Liver (tissue), 9 donors: ENCODE measurements around the gene CYP11A1. TPM values are rescaled to one million over a fixed set of nuclear protein-coding genes. Genes with fewer than 3 reads are reported as not detected.

Source experiments
- DNase-seq: peaks from one replicate; pipeline ENCODE4 v3.0.0-alpha.2; 2017; ENCODE audit warnings: low spot score
- H3K27ac ChIP-seq, 2 donors: one replicate each; pipeline ENCODE4 v1.7.0; 2013; ENCODE audit warnings: inconsistent platforms in 2 of 2, low read length in 2 of 2, control low read depth in 1 of 2, low read depth in 1 of 2, mild to moderate bottlenecking in 1 of 2
- H3K27me3 ChIP-seq, 4 donors: one replicate each; pipeline versions ENCODE4 v1.6.1 to v1.7.0; 2013; ENCODE audit warnings: low read length in 3 of 4, inconsistent platforms in 1 of 4, mild to moderate bottlenecking in 1 of 4, moderate library complexity in 1 of 4; ENCODE audit not compliant: control insufficient read depth in 4 of 4, insufficient read depth in 4 of 4
- H3K36me3 ChIP-seq, 4 donors: one replicate each; pipeline versions ENCODE4 v1.6.1 to v1.7.0; 2013; ENCODE audit warnings: low read length in 3 of 4, mild to moderate bottlenecking in 3 of 4, low read depth in 1 of 4, moderate library complexity in 1 of 4; ENCODE audit not compliant: control insufficient read depth in 4 of 4, insufficient read depth in 3 of 4
- H3K4me1 ChIP-seq, 4 donors: one replicate each; pipeline versions ENCODE4 v1.6.1 to v1.7.0; 2013; ENCODE audit warnings: low read length in 3 of 4, mild to moderate bottlenecking in 3 of 4, moderate library complexity in 1 of 4; ENCODE audit not compliant: control insufficient read depth in 4 of 4, insufficient read depth in 4 of 4
- H3K4me3 ChIP-seq, 3 donors: one replicate each; pipeline versions ENCODE4 v1.6.1 to v1.7.0; 2013; ENCODE audit warnings: low read length in 3 of 3, control low read depth in 1 of 3, low read depth in 1 of 3, mild to moderate bottlenecking in 1 of 3
- H3K9ac ChIP-seq, 2 donors: one replicate each; pipeline ENCODE4 v1.7.0; 2013; ENCODE audit warnings: low read length in 2 of 2, mild to moderate bottlenecking in 2 of 2, moderate library complexity in 2 of 2, control low read depth in 1 of 2, low read depth in 1 of 2
- H3K9me3 ChIP-seq, 4 donors: one replicate each; pipeline versions ENCODE4 v1.6.1 to v1.7.0; 2013; ENCODE audit warnings: low read length in 3 of 4; ENCODE audit not compliant: control insufficient read depth in 4 of 4
- CTCF ChIP-seq: fragments of 150-350 bp; IDR thresholded peaks from 2 replicates; pipeline ENCODE4 v1.5.1; 2017; ENCODE audit warnings: improper control_type of control experiment, low read depth, low read length; ENCODE audit not compliant: missing input control
- EGR1 ChIP-seq, 2 donors: IDR thresholded peaks; 2 replicates each; pipeline ENCODE4 v1.6.1; 2016 to 2018; ENCODE audit warnings: antibody characterized with exemption in 2 of 2, low read depth in 2 of 2
- FOXA1 ChIP-seq: IDR thresholded peaks from 2 replicates; pipeline ENCODE4 v1.6.1; 2016; ENCODE audit warnings: antibody characterized with exemption
- GABPA ChIP-seq, 2 donors: IDR thresholded peaks in 1 of 2; conservative IDR thresholded peaks in 1 of 2; 2 replicates each; pipeline ENCODE4 v1.6.1; 2016; ENCODE audit warnings: antibody characterized with exemption in 2 of 2, mild to moderate bottlenecking in 1 of 2, moderate library complexity in 1 of 2
- HNF4A ChIP-seq, 2 donors: conservative IDR thresholded peaks; 2 replicates each; pipeline ENCODE4 v1.6.1; 2016; ENCODE audit warnings: antibody characterized with exemption in 2 of 2, mild to moderate bottlenecking in 2 of 2
- HNF4G ChIP-seq: IDR thresholded peaks from 2 replicates; pipeline ENCODE4 v1.6.1; 2016; ENCODE audit warnings: antibody characterized with exemption
- JUND ChIP-seq, 2 donors: IDR thresholded peaks; 2 replicates each; pipeline ENCODE4 v1.6.1; 2016; ENCODE audit warnings: antibody characterized with exemption in 2 of 2
- RAD21 ChIP-seq, 2 donors: IDR thresholded peaks; 2 replicates each; pipeline ENCODE4 v1.6.1; 2016; ENCODE audit warnings: antibody characterized with exemption in 2 of 2, mild to moderate bottlenecking in 2 of 2
- RXRA ChIP-seq, 2 donors: IDR thresholded peaks; 2 replicates each; pipeline ENCODE4 v1.6.1; 2017 to 2018; ENCODE audit warnings: antibody characterized with exemption in 2 of 2, mild to moderate bottlenecking in 1 of 2
- SP1 ChIP-seq: IDR thresholded peaks from 2 replicates; pipeline ENCODE4 v1.6.1; 2018; ENCODE audit warnings: antibody characterized with exemption, mild to moderate bottlenecking
- TAF1 ChIP-seq: conservative IDR thresholded peaks from 2 replicates; pipeline ENCODE4 v1.6.1; 2016; ENCODE audit warnings: antibody characterized with exemption, mild to moderate bottlenecking
- WGBS: extraction: QIAGEN DNeasy Blood & Tissue Kit; methylation state at CpG from one replicate; pipeline ENCODE4 v1.1.7; 2013; 5-methylcytosine and 5-hydroxymethylcytosine counted together
- polyA plus RNA-seq, 2 donors: library from polyadenylated mRNA; stranded (reverse) in 1 of 2; unstranded in 1 of 2; fragments of 200-250 nt in 1 of 2; fragments of >200 nt in 1 of 2; fragmentation: Nextera tagmentation in 1 of 2; extraction: Ambion mirVana in 1 of 2; gene quantifications; one replicate each; pipeline versions ENCODE4 v1.2.1 to v1.2.3, GENCODE V29; 2013 to 2015
- total RNA-seq, 2 donors: library from RNA; depleted of rRNA; stranded (reverse); fragments of >200 nt; gene quantifications; one replicate each; pipeline ENCODE4 v1.2.3, GENCODE V29; 2014
- TF ChIP-seq, protein P1 (sequence below): IDR thresholded peaks from 2 replicates; pipeline ENCODE4 v1.6.1; 2016; ENCODE audit warnings: antibody characterized with exemption
- TF ChIP-seq, protein P2 (sequence below): IDR thresholded peaks from 2 replicates; pipeline ENCODE4 v1.6.1; 2016; ENCODE audit warnings: antibody characterized with exemption
- donor health status: healthy.
- donor health status: healthy.
- donor health status: healthy.
- donor health status: healthy.
- donor health status: healthy.

The CYP11A1 gene
- total and polyA plus RNA-seq, 4 donors = 0.47 to 2.3 (median 1.9) TPM

DNA sequence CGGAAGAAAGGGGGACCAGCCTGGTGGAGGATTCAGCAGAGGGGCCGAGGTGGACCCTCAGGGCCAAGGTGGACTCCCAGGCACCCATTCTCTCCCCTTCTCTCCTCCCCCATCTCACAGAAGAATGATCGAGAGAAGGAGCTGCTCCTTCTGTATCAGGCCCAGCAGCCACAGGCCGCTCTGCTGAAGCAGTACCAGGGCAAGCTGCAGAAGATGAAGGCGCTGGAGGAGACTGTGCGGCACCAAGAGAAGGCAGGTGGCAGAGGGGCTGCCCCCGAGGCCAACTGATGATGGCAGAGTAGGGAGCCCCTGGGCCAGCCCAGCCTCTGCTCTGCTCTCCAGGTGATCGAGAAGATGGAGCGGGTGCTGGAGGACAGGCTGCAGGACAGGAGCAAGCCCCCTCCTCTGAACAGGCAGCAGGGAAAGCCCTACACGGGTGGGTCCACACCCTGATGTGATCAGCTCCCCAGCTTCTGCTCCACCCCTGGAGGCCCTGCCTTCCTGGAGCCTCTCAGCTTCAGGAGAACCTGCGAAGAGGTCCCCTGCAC is 36.5 kb downstream of the CYP11A1 start:
- H3K9me3 ChIP-seq = no peaks in the 10 kb centered on the region
- no peak overlapping the region for H3K9ac ChIP-seq
- H3K4me1 ChIP-seq = no peaks in the 10 kb centered on the region
- no peaks in the 10 kb centered on the region for H3K36me3 ChIP-seq
- no peaks in the 10 kb centered on the region for H3K27me3 ChIP-seq
- TF ChIP-seq JUND (IDR thresholded peaks at IDR 0.05) (no peak), HNF4G (no peak), CTCF (no peak), RXRA (IDR thresholded peaks at IDR 0.05) (no peak), GABPA (IDR thresholded peaks at IDR 0.05 in 1 of 2, conservative IDR thresholded peaks at IDR 0.05 in 1 of 2) (no peak), RAD21 (IDR thresholded peaks at IDR 0.05) (no peak), TAF1 (no peak), SP1 (no peak)
- TF ChIP-seq, protein P1, sequence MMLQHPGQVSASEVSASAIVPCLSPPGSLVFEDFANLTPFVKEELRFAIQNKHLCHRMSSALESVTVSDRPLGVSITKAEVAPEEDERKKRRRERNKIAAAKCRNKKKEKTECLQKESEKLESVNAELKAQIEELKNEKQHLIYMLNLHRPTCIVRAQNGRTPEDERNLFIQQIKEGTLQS = no peak
- TF ChIP-seq, protein P2, sequence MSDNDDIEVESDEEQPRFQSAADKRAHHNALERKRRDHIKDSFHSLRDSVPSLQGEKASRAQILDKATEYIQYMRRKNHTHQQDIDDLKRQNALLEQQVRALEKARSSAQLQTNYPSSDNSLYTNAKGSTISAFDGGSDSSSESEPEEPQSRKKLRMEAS = no peak
- WGBS = 86% methylated on average over 11 of the region's 11 CpGs
- no peak overlapping the region for H3K4me3 ChIP-seq
- no peak overlapping the region for H3K27ac ChIP-seq
- no peak for DNase-seq

- H3K36me3 ChIP-seq = no peaks in the 10 kb centered on the region
- no peak overlapping the region for H3K9ac ChIP-seq
- no peaks in the 10 kb centered on the region for H3K27me3 ChIP-seq
- TF ChIP-seq CTCF (no peak), JUND (IDR thresholded peaks at IDR 0.05) (no peak), RAD21 (IDR thresholded peaks at IDR 0.05) (no peak), GABPA (IDR thresholded peaks at IDR 0.05 in 1 of 2, conservative IDR thresholded peaks at IDR 0.05 in 1 of 2) (no peak), EGR1 (IDR thresholded peaks at IDR 0.05; ENCODE audit: low read depth in 2 of 2) (no peak), HNF4A (conservative IDR thresholded peaks at IDR 0.05) (no peak), FOXA1 (no peak), HNF4G (no peak), SP1 (no peak)
- TF ChIP-seq, protein P2 = no peak
- H3K4me3 ChIP-seq = no peak overlapping the region
- 64% methylated on average over 10 of the region's 10 CpGs for WGBS
- DNase-seq = no peak
- no peaks in the 10 kb centered on the region for H3K9me3 ChIP-seq
- H3K4me1 ChIP-seq = no peaks in the 10 kb centered on the region
- H3K27ac ChIP-seq = no peak overlapping the region
Measured at GRCh38 chr15:74328331-74329056, 39.0 kb downstream of the CYP11A1 start.
